OCI-LY3 (cell line): Measurements from ENCODE around the gene BMI1.

Experiments
- CTCF ChIP-seq: fragments of 200-600, 300-600 bp; sonication (generic); IDR thresholded peaks from 2 replicates; pipeline ENCODE4 v1.5.1; 2014; ENCODE audit warnings: antibody characterized with exemption, low read length, low read depth
- EZH2phosphoT487 ChIP-seq: fragments of 200-600 bp; shearing (Covaris generic); IDR thresholded peaks from 2 replicates; pipeline ENCODE4 v1.6.1; 2018; ENCODE audit warnings: antibody characterized with exemption, mixed run types, low read depth

- TF ChIP-seq CTCF (no peak), EZH2phosphoT487 (no peak)
Observed at GRCh38 chr10:22305721-22306120, 15.2 kb upstream of the BMI1 start.
